Measurements from ENCODE around the gene POU3F3. TPM values are rescaled to one million over a fixed set of nuclear protein-coding genes. Genes with fewer than 3 reads are reported as not detected.

The POU3F3 gene
- total RNA-seq, 2 donors from 2014 or later = 0.79 TPM; not detected in 1

GRCh38 chr2:104865096-104865470 lies 11.2 kb downstream of the POU3F3 start:
- Histone ChIP-seq H3K4me3 (no peak overlapping the region), H3K36me3 (no peaks in the 10 kb centered on the region), H3K27ac (no peak overlapping the region), H3K4me1 (peaks cover 0 to 26% of the 10 kb centered on the region in 2 donors), H3K27me3 (peaks cover 59 to 66% of the 10 kb centered on the region in 2 donors), H3K9me3 (no peaks in the 10 kb centered on the region)
- no peak for TF ChIP-seq CTCF (IDR thresholded peaks at IDR 0.05)
- DNase-seq (ENCODE audit: low spot score) = no peak

- H3K27me3 ChIP-seq = peaks cover 51 to 62% of the 10 kb centered on the region in 2 donors
- H3K4me3 ChIP-seq = no peak overlapping the region
- DNase-seq (ENCODE audit: low spot score) = no peak
- H3K36me3 ChIP-seq = no peaks in the 10 kb centered on the region
- no peak overlapping the region for H3K27ac ChIP-seq
- no peak for TF ChIP-seq CTCF (IDR thresholded peaks at IDR 0.05)
- H3K4me1 ChIP-seq = peaks cover 0 to 26% of the 10 kb centered on the region in 2 donors
- H3K9me3 ChIP-seq = no peaks in the 10 kb centered on the region
Observed at GRCh38 chr2:104866122-104866864, 12.4 kb downstream of the POU3F3 start.

- no peak for TF ChIP-seq CTCF (IDR thresholded peaks at IDR 0.05)
- Histone ChIP-seq H3K9me3 (no peaks in the 10 kb centered on the region), H3K27me3 (peaks cover 44 to 62% of the 10 kb centered on the region in 2 donors), H3K4me1 (peaks cover 0 to 23% of the 10 kb centered on the region in 2 donors), H3K4me3 (no peak overlapping the region), H3K27ac (no peak overlapping the region), H3K36me3 (no peaks in the 10 kb centered on the region)
- no peak for DNase-seq (ENCODE audit: low spot score)
Observed at GRCh38 chr2:104866883-104867812, 13.2 kb downstream of the POU3F3 start.

- H3K27me3 ChIP-seq = peaks cover 41 to 61% of the 10 kb centered on the region in 2 donors
- TF ChIP-seq CTCF (IDR thresholded peaks at IDR 0.05) = no peak
- H3K9me3 ChIP-seq = no peaks in the 10 kb centered on the region
- H3K36me3 ChIP-seq = no peaks in the 10 kb centered on the region
- H3K4me1 ChIP-seq = peaks cover 0 to 28% of the 10 kb centered on the region in 2 donors
- H3K4me3 ChIP-seq = no peak overlapping the region
- no peak overlapping the region for H3K27ac ChIP-seq
- DNase-seq (ENCODE audit: low spot score) = no peak
Observed at GRCh38 chr2:104867813-104868504, 14.0 kb downstream of the POU3F3 start.

- no peak overlapping the region for H3K4me3 ChIP-seq
- peaks cover 36 to 56% of the 10 kb centered on the region in 2 donors for H3K27me3 ChIP-seq
- H3K4me1 ChIP-seq = peaks cover 0 to 31% of the 10 kb centered on the region in 2 donors
- no peaks in the 10 kb centered on the region for H3K36me3 ChIP-seq
- TF ChIP-seq CTCF (IDR thresholded peaks at IDR 0.05) = no peak
- H3K9me3 ChIP-seq = no peaks in the 10 kb centered on the region
- DNase-seq (ENCODE audit: low spot score) = no peak
- H3K27ac ChIP-seq = no peak overlapping the region
Observed at GRCh38 chr2:104868505-104868866, 14.6 kb downstream of the POU3F3 start.
